T-helper 2 cell (primary cell): ENCODE results near the gene CCIN.
"Not testable (repeated sequence)": the region's sequence is repeated elsewhere in the genome, so short reads cannot be mapped to it uniquely, and the experiment has no call there.

Experiments used
- DNase-seq, 5 experiments: peaks; one replicate each; pipeline versions ENCODE4 v3.0.0 to v3.0.0-alpha.2; 2012 to 2022

Gene CCIN

GRCh38 chr9:36141288-36141687 is 27.9 kb upstream of the CCIN start:
- no peak for DNase-seq

- no peak for DNase-seq
These were observed 27.4 kb upstream of the CCIN start for GRCh38 chr9:36141761-36142160.

- no peak for DNase-seq
These were observed 26.5 kb upstream of the CCIN start for GRCh38 chr9:36142510-36143244.

GRCh38 chr9:36143245-36143641 is 25.9 kb upstream of the CCIN start:
- no peak for DNase-seq

- peak in 1 of 5 experiments; percentile 61 for DNase-seq
These were observed 24.6 kb upstream of the CCIN start for GRCh38 chr9:36144309-36145232.

- DNase-seq, result no peak
These were observed 23.2 kb upstream of the CCIN start for GRCh38 chr9:36145970-36146369.

- DNase-seq, result no peak
These were observed 22.5 kb upstream of the CCIN start for GRCh38 chr9:36146651-36147050.

- no peak for DNase-seq
These were observed 21.6 kb upstream of the CCIN start for GRCh38 chr9:36147441-36148175.

GRCh38 chr9:36148311-36149051 is 20.7 kb upstream of the CCIN start:
- DNase-seq, result peak; percentile 22 to 88 (median 41)

- no peak for DNase-seq
These were observed 20.0 kb upstream of the CCIN start for GRCh38 chr9:36149197-36149596.

GRCh38 chr9:36150574-36151315 is 18.4 kb upstream of the CCIN start:
- no peak for DNase-seq

- peak; percentile 54 to 97 (median 83) for DNase-seq
These were observed 17.6 kb upstream of the CCIN start for GRCh38 chr9:36151316-36152210.

GRCh38 chr9:36152741-36153438 is 16.3 kb upstream of the CCIN start:
- no peak for DNase-seq

GRCh38 chr9:36153746-36154145 is 15.4 kb upstream of the CCIN start:
- no peak for DNase-seq

- DNase-seq, result no peak
These were observed 14.7 kb upstream of the CCIN start for GRCh38 chr9:36154331-36154952.

- DNase-seq, result no peak
These were observed 13.1 kb upstream of the CCIN start for GRCh38 chr9:36156116-36156515.

- DNase-seq, result no peak
These were observed 11.1 kb upstream of the CCIN start for GRCh38 chr9:36158122-36158521.

- DNase-seq, result no peak
These were observed 10.3 kb upstream of the CCIN start for GRCh38 chr9:36158917-36159316.

- DNase-seq, result not testable (repeated sequence)
These were observed 9.7 kb upstream of the CCIN start for GRCh38 chr9:36159509-36159908.
